Neuron (in vitro differentiated cells): ENCODE results near the gene ABHD10.

ENCODE experiments used
- H2AFZ ChIP-seq: one replicate; pipeline ENCODE4 v1.6.1; 2013; ENCODE audit warnings: low read depth, mild to moderate bottlenecking, inconsistent platforms, low read length, moderate library complexity
- H3K27me3 ChIP-seq: one replicate; pipeline ENCODE4 v1.6.1; 2013; ENCODE audit warnings: low read length; ENCODE audit not compliant: insufficient read depth
- H3K36me3 ChIP-seq: one replicate; pipeline ENCODE4 v1.6.1; 2013; ENCODE audit warnings: low read length; ENCODE audit not compliant: insufficient read depth
- H3K4me1 ChIP-seq: one replicate; pipeline ENCODE4 v1.6.1; 2013; ENCODE audit warnings: low read length; ENCODE audit not compliant: insufficient read depth
- H3K4me3 ChIP-seq: 2 replicates; pipeline ENCODE4 v1.5.1; 2013; ENCODE audit warnings: mild to moderate bottlenecking, low read length, moderate library complexity
- H3K9me3 ChIP-seq: one replicate; pipeline ENCODE4 v1.6.1; 2013; ENCODE audit warnings: low read length

The ABHD10 gene

GRCh38 chr3:112010636-112011035, 31.8 kb downstream of the ABHD10 start:
- peaks cover 80% of the 10 kb centered on the region for H3K36me3 ChIP-seq
- no peak overlapping the region for H2AFZ ChIP-seq

GRCh38 chr3:112011376-112011940, 32.6 kb downstream of the ABHD10 start:
- peaks cover 74% of the 10 kb centered on the region for H3K36me3 ChIP-seq
- H3K9me3 ChIP-seq: no peaks in the 10 kb centered on the region
- H2AFZ ChIP-seq: no peak overlapping the region
- no peaks in the 10 kb centered on the region for H3K27me3 ChIP-seq
- H3K4me3 ChIP-seq: no peak overlapping the region
- peaks cover 7% of the 10 kb centered on the region for H3K4me1 ChIP-seq

More at GRCh38 chr3:112010636-112011035, 31.8 kb downstream of the ABHD10 start:
- peaks cover 7% of the 10 kb centered on the region for H3K4me1 ChIP-seq
- H3K4me3 ChIP-seq: no peak overlapping the region
- no peaks in the 10 kb centered on the region for H3K9me3 ChIP-seq
- no peaks in the 10 kb centered on the region for H3K27me3 ChIP-seq

- Histone ChIP-seq H3K4me1 (peaks cover 7% of the 10 kb centered on the region), H3K27me3 (no peaks in the 10 kb centered on the region), H3K9me3 (no peaks in the 10 kb centered on the region), H3K36me3 (peaks cover 64% of the 10 kb centered on the region), H2AFZ (no peak overlapping the region), H3K4me3 (no peak overlapping the region)
These were observed 33.6 kb downstream of the ABHD10 start for GRCh38 chr3:112012205-112012992.

GRCh38 chr3:112013058-112013783, 34.4 kb downstream of the ABHD10 start:
- Histone ChIP-seq H3K9me3 (no peaks in the 10 kb centered on the region), H3K27me3 (no peaks in the 10 kb centered on the region), H3K4me3 (no peak overlapping the region), H2AFZ (no peak overlapping the region), H3K4me1 (peaks cover 7% of the 10 kb centered on the region), H3K36me3 (peaks cover 56% of the 10 kb centered on the region)

GRCh38 chr3:112013784-112014143, 34.9 kb downstream of the ABHD10 start:
- H3K9me3 ChIP-seq: no peaks in the 10 kb centered on the region
- H2AFZ ChIP-seq: no peak overlapping the region
- peaks cover 51% of the 10 kb centered on the region for H3K36me3 ChIP-seq
- H3K27me3 ChIP-seq: no peaks in the 10 kb centered on the region
- no peak overlapping the region for H3K4me3 ChIP-seq
- H3K4me1 ChIP-seq: peaks cover 7% of the 10 kb centered on the region

- Histone ChIP-seq H3K9me3 (no peaks in the 10 kb centered on the region), H3K36me3 (peaks cover 19% of the 10 kb centered on the region), H3K27me3 (no peaks in the 10 kb centered on the region), H3K4me3 (no peak overlapping the region), H2AFZ (no peak overlapping the region), H3K4me1 (peaks cover 12% of the 10 kb centered on the region)
These were observed 38.3 kb downstream of the ABHD10 start for GRCh38 chr3:112017091-112017490.

GRCh38 chr3:112018712-112019111, 39.9 kb downstream of the ABHD10 start:
- Histone ChIP-seq H3K27me3 (no peaks in the 10 kb centered on the region), H3K9me3 (no peaks in the 10 kb centered on the region), H2AFZ (no peak overlapping the region), H3K36me3 (peaks cover 9% of the 10 kb centered on the region), H3K4me3 (no peak overlapping the region), H3K4me1 (peaks cover 12% of the 10 kb centered on the region)

GRCh38 chr3:112019716-112020115, 40.9 kb downstream of the ABHD10 start:
- H3K4me1 ChIP-seq: peaks cover 12% of the 10 kb centered on the region
- H2AFZ ChIP-seq: no peak overlapping the region
- no peaks in the 10 kb centered on the region for H3K27me3 ChIP-seq
- no peak overlapping the region for H3K4me3 ChIP-seq
- H3K36me3 ChIP-seq: peaks cover under 1% of the 10 kb centered on the region
- no peaks in the 10 kb centered on the region for H3K9me3 ChIP-seq

GRCh38 chr3:112020674-112021085, 41.9 kb downstream of the ABHD10 start:
- H3K4me3 ChIP-seq: no peak overlapping the region
- no peaks in the 10 kb centered on the region for H3K27me3 ChIP-seq
- H3K36me3 ChIP-seq: no peaks in the 10 kb centered on the region
- H3K9me3 ChIP-seq: no peaks in the 10 kb centered on the region
- H2AFZ ChIP-seq: no peak overlapping the region
- peaks cover 12% of the 10 kb centered on the region for H3K4me1 ChIP-seq

- Histone ChIP-seq H3K36me3 (no peaks in the 10 kb centered on the region), H3K4me3 (no peak overlapping the region), H3K9me3 (no peaks in the 10 kb centered on the region), H2AFZ (no peak overlapping the region), H3K27me3 (no peaks in the 10 kb centered on the region), H3K4me1 (no peaks in the 10 kb centered on the region)
These were observed 48.3 kb downstream of the ABHD10 start for GRCh38 chr3:112027142-112027541.

- no peak overlapping the region for H3K4me3 ChIP-seq
- no peaks in the 10 kb centered on the region for H3K36me3 ChIP-seq
- no peak overlapping the region for H2AFZ ChIP-seq
- no peaks in the 10 kb centered on the region for H3K9me3 ChIP-seq
- no peaks in the 10 kb centered on the region for H3K27me3 ChIP-seq
- no peaks in the 10 kb centered on the region for H3K4me1 ChIP-seq
These were observed 49.0 kb downstream of the ABHD10 start for GRCh38 chr3:112027826-112028225.

GRCh38 chr3:112030901-112031300, 52.1 kb downstream of the ABHD10 start:
- Histone ChIP-seq H3K36me3 (no peaks in the 10 kb centered on the region), H3K27me3 (no peaks in the 10 kb centered on the region), H3K4me1 (peaks cover 14% of the 10 kb centered on the region), H3K4me3 (no peak overlapping the region), H3K9me3 (no peaks in the 10 kb centered on the region), H2AFZ (no peak overlapping the region)

- Histone ChIP-seq H3K27me3 (no peaks in the 10 kb centered on the region), H3K36me3 (no peaks in the 10 kb centered on the region), H3K4me3 (no peak overlapping the region), H3K9me3 (no peaks in the 10 kb centered on the region), H2AFZ (no peak overlapping the region), H3K4me1 (peaks cover 14% of the 10 kb centered on the region)
These were observed 53.4 kb downstream of the ABHD10 start for GRCh38 chr3:112032098-112032731.
